Measurements from ENCODE around the gene NUDT8. TPM values are rescaled to one million over a fixed set of nuclear protein-coding genes. Genes with fewer than 3 reads are reported as not detected.

Gene NUDT8
- total and polyA plus RNA-seq, 9 of the 15 experiments (the other 6 are each of a cell fraction or from before 2014, with no cell fraction given), result 0.23 to 27.8 (median 5.0) TPM

GRCh38 chr11:67583247-67584204 lies 46.2 kb downstream of the NUDT8 start, which contains the start of gene GSTP1 (continued):
- TF ChIP-seq CHD4 (IDR thresholded peaks at IDR 0.05; ENCODE audit: insufficient read depth, insufficient replicate concordance, low read depth, low read length, poor library complexity, severe bottlenecking), result no peak
- no peak for TF ChIP-seq MBD1 (CRISPR knock-in tag; IDR thresholded peaks at IDR 0.05)
- no peak for TF ChIP-seq HNRNPUL1 (IDR thresholded peaks at IDR 0.05; ENCODE audit: low read length)
- TF ChIP-seq ARNT (IDR thresholded peaks at IDR 0.05), result no peak
- no peak for TF ChIP-seq TCF15 (CRISPR knock-in tag; IDR thresholded peaks at IDR 0.05)
- peak; percentile 63 for TF ChIP-seq FOSL1 (tag; conservative IDR thresholded peaks at IDR 0.05)
- no peak for TF ChIP-seq MCM7 (IDR thresholded peaks at IDR 0.05)
- TF ChIP-seq POLR2AphosphoS2 (IDR thresholded peaks at IDR 0.05; ENCODE audit: low read length), result peak; percentile 62; the same call in 1 of the 2 replicates
- TF ChIP-seq ZNF445 (CRISPR knock-in tag; IDR thresholded peaks at IDR 0.05; ENCODE audit: low read depth), result no peak
- TF ChIP-seq ZBTB49 (CRISPR knock-in tag; IDR thresholded peaks at IDR 0.05; ENCODE audit: borderline replicate concordance), result no peak
- TF ChIP-seq NFE2L1 (tag; IDR thresholded peaks at IDR 0.05; ENCODE audit: borderline replicate concordance, low read depth), result no peak
- no peak for TF ChIP-seq POLR3G (IDR thresholded peaks at IDR 0.05; ENCODE audit: extremely low read depth, insufficient read length, insufficient replicate concordance)
- TF ChIP-seq ZNF449 (CRISPR knock-in tag; IDR thresholded peaks at IDR 0.05), result no peak
- TF ChIP-seq E2F4 (CRISPR knock-in tag; IDR thresholded peaks at IDR 0.05; ENCODE audit: low read depth), result no peak
- no peak for TF ChIP-seq NFATC3 (IDR thresholded peaks at IDR 0.05)
- no peak for TF ChIP-seq SMARCA5 (IDR thresholded peaks at IDR 0.05)
- TF ChIP-seq CCAR2 (IDR thresholded peaks at IDR 0.05; ENCODE audit: low read depth, low read length), result no peak
- no peak for TF ChIP-seq PTBP1 (IDR thresholded peaks at IDR 0.05; ENCODE audit: low read depth, low read length)
- TF ChIP-seq ZNF583 (CRISPR knock-in tag; IDR thresholded peaks at IDR 0.05), result no peak
- TF ChIP-seq ADNP (tag; IDR thresholded peaks at IDR 0.05), result peak; percentile 63; the same call in 1 of the 2 replicates
- TF ChIP-seq NRF1 (conservative IDR thresholded peaks at IDR 0.05 in 1 of 2, IDR thresholded peaks at IDR 0.05 in 1 of 2), result peak; percentile 81

All from K562 (cell line).